T-helper 1 cell treated with Interleukin-12 subunit alpha and Interleukin-12 subunit beta and Interleukin-4 antibody, amounts not matched to agents 30 ng/mL and 1 ng/mL, for 36 hours (primary cell): ENCODE measurements around the gene SEPTIN8. TPM values are rescaled to one million over a fixed set of nuclear protein-coding genes. Genes with fewer than 3 reads are reported as not detected.

Experiments
- intact Hi-C: fragments of 100-400 bp; cut with micrococcal nuclease; formaldehyde crosslinking; loops from one replicate; pipeline ENCODE4 v1.15.1; 2024
- total RNA-seq: library from RNA; stranded (reverse); gene quantifications from 2 replicates; pipeline ENCODE4 v1.2.3, GENCODE V29; 2022

Gene SEPTIN8
- total RNA-seq, 1 donor from 2014 or later, result 54.0 TPM

GRCh38 chr5:132718544-132719312, 58.3 kb downstream of the SEPTIN8 start:
- intact Hi-C loops, result no loop called here

- intact Hi-C loops, result loop anchor here (1.0 to 5.0 kb wide), 7 partner anchors 22 to 328 kb away; no protein-coding TSS in a partner anchor
Observed at GRCh38 chr5:132714456-132715307, 62.4 kb downstream of the SEPTIN8 start.

- intact Hi-C loops, result no loop called here
Observed at GRCh38 chr5:132708645-132709044, 68.4 kb downstream of the SEPTIN8 start.

- intact Hi-C loops, result no loop called here
Observed at GRCh38 chr5:132704875-132705274, 72.2 kb downstream of the SEPTIN8 start.

Other genes with a start within 250 kb of the SEPTIN8 start
- 0.34 and 0.39 TPM in 2 replicates for gene IL5, start 233.7 kb downstream of the SEPTIN8 start, total RNA-seq
- gene RAD50, start 220.3 kb downstream of the SEPTIN8 start, total RNA-seq, result 26.8 and 28.4 TPM in 2 replicates
- gene IL13, start 119.1 kb downstream of the SEPTIN8 start, total RNA-seq, result 130 and 131 TPM in 2 replicates
- gene IL4, start 103.2 kb downstream of the SEPTIN8 start, total RNA-seq, result 12.7 and 12.8 TPM in 2 replicates
- 41.2 and 42.9 TPM in 2 replicates for gene KIF3A, start 39.7 kb downstream of the SEPTIN8 start, total RNA-seq
- gene CCNI2, start 29.8 kb downstream of the SEPTIN8 start, total RNA-seq, result 62.0 and 66.5 TPM in 2 replicates
- 0.51 TPM in 2 replicates for gene SOWAHA, start 36.1 kb upstream of the SEPTIN8 start, total RNA-seq
- 3.9 and 4.2 TPM in 2 replicates for gene SHROOM1, start 53.4 kb upstream of the SEPTIN8 start, total RNA-seq
- gene GDF9, start 89.2 kb upstream of the SEPTIN8 start, total RNA-seq, result 0.22 and 0.37 TPM in 2 replicates
- gene UQCRQ, start 89.4 kb upstream of the SEPTIN8 start, total RNA-seq, result 324 and 333 TPM in 2 replicates
- 2.7 and 3.8 TPM in 2 replicates for gene LEAP2, start 96.4 kb upstream of the SEPTIN8 start, total RNA-seq
- gene AFF4, start 186.4 kb upstream of the SEPTIN8 start, total RNA-seq, result 45.5 and 46.9 TPM in 2 replicates
- 34.3 and 35.7 TPM in 2 replicates for gene ZCCHC10, start 249.3 kb upstream of the SEPTIN8 start, total RNA-seq